ENCODE measurements around the gene GNAI2.
A peak's percentile ranks its signal among the peaks of the same experiment; 100 is the strongest.
"Not testable (repeated sequence)": the region's sequence is repeated elsewhere in the genome, so short reads cannot be mapped to it uniquely, and the experiment has no call there.

The GNAI2 gene

GRCh38 chr3:50245251-50245745 is 9.3 kb downstream of the GNAI2 start:
- no peak for DNase-seq (ENCODE audit: low read depth)

GRCh38 chr3:50245831-50246516 is 10.0 kb downstream of the GNAI2 start:
- DNase-seq (ENCODE audit: low read depth): peak; percentile 91

- peak; percentile 63 for DNase-seq (ENCODE audit: low read depth)
Observed at GRCh38 chr3:50246517-50246954, 10.5 kb downstream of the GNAI2 start.

- no peak for DNase-seq (ENCODE audit: low read depth)
Observed at GRCh38 chr3:50248387-50248786, 12.4 kb downstream of the GNAI2 start.

GRCh38 chr3:50249457-50249856 is 13.5 kb downstream of the GNAI2 start:
- no peak for DNase-seq (ENCODE audit: low read depth)

GRCh38 chr3:50250514-50250913 is 14.5 kb downstream of the GNAI2 start:
- DNase-seq (ENCODE audit: low read depth): no peak

- DNase-seq (ENCODE audit: low read depth): no peak
Observed at GRCh38 chr3:50251220-50251619, 15.2 kb downstream of the GNAI2 start.

- no peak for DNase-seq (ENCODE audit: low read depth)
Observed at GRCh38 chr3:50254577-50255250, 18.7 kb downstream of the GNAI2 start.

- DNase-seq (ENCODE audit: low read depth): no peak
Observed at GRCh38 chr3:50255251-50255615, 19.2 kb downstream of the GNAI2 start.

- no peak for DNase-seq (ENCODE audit: low read depth)
Observed at GRCh38 chr3:50256978-50257890, 21.2 kb downstream of the GNAI2 start.

- DNase-seq (ENCODE audit: low read depth): no peak
Observed at GRCh38 chr3:50258029-50258680, 22.2 kb downstream of the GNAI2 start.

GRCh38 chr3:50258979-50259378 is 23.0 kb downstream of the GNAI2 start:
- no peak for DNase-seq (ENCODE audit: low read depth)

- DNase-seq (ENCODE audit: low read depth): no peak
Observed at GRCh38 chr3:50259432-50260026, 23.5 kb downstream of the GNAI2 start.

GRCh38 chr3:50260027-50260941 is 24.3 kb downstream of the GNAI2 start:
- peak; percentile 74 for DNase-seq (ENCODE audit: low read depth)

GRCh38 chr3:50260942-50261441 is 25.0 kb downstream of the GNAI2 start:
- DNase-seq (ENCODE audit: low read depth): no peak

GRCh38 chr3:50261505-50261904 is 25.5 kb downstream of the GNAI2 start:
- DNase-seq (ENCODE audit: low read depth): no peak

GRCh38 chr3:50262200-50262599 is 26.2 kb downstream of the GNAI2 start:
- not testable (repeated sequence) for DNase-seq (ENCODE audit: low read depth)

- no peak for DNase-seq (ENCODE audit: low read depth)
Observed at GRCh38 chr3:50262778-50263177, 26.8 kb downstream of the GNAI2 start.

- DNase-seq (ENCODE audit: low read depth): no peak
Observed at GRCh38 chr3:50263478-50264382, 27.7 kb downstream of the GNAI2 start.
